GM18909 (cell line): ENCODE data around the gene TBC1D23.
"Not testable (repeated sequence)": the region's sequence is repeated elsewhere in the genome, so short reads cannot be mapped to it uniquely, and the experiment has no call there.

Source experiments
- ATAC-seq: cut with Tn5 transposase; IDR thresholded peaks from one replicate; pipeline ENCODE4 v1.9.1; 2021; ENCODE audit warnings: mild to moderate bottlenecking; ENCODE audit not compliant: unreplicated experiment, poor library complexity

The TBC1D23 gene

DNA sequence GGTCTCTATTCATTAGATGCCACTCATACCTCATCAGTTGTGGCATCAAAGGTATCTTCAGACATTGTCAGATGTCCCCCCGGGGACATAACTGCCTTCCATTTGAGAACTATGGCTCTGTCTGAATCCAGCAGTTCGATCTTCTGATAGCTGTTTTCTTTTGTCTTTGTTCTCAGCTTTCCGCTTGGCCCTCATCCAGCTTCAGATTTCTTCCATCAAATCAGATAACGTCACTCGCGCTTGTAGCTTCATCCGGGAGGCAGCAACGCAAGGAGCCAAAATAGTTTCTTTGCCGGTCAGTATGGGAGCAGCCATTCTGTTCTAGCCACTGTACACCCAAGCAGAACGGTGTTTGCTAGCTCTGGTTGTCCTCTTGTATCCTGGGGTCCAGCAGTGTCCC is 78.1 kb downstream of the TBC1D23 start:
- no peak for ATAC-seq

DNA sequence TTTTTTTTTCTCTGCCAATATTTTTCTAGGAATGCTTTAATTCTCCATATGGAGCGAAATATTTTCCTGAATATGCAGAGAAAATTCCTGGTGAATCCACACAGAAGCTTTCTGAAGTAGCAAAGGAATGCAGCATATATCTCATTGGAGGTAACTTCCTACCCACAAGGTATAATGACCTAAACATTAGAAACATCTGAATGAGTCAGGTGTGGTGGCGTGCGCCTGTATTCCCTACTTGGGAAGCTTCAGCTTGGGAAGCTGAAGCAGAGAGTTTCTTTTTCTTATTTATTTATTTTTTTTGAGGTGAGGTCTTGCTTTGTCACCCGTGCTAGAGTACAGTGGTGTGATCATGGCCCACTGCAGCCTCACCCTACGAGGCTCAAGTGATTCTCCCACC is 79.0 kb downstream of the TBC1D23 start:
- no peak for ATAC-seq

DNA sequence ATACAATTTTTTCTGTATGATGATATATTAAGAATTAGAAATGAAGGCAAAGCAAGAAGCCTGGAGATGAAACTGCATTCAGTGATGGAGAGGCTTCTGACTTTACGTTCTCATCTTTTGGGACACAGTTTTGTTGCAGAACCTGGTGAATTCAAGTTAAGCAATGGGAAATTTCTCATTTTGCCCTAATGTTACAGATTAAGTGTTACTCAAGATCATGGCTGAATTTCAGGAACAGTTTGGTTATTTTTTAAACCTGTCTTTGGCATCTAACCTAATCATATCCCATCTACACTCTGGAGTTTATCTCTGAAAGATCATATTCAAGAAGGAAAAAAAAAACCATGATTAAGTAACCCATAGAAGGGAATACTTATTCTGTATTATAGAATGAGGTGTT is 79.7 kb downstream of the TBC1D23 start:
- no peak for ATAC-seq

DNA sequence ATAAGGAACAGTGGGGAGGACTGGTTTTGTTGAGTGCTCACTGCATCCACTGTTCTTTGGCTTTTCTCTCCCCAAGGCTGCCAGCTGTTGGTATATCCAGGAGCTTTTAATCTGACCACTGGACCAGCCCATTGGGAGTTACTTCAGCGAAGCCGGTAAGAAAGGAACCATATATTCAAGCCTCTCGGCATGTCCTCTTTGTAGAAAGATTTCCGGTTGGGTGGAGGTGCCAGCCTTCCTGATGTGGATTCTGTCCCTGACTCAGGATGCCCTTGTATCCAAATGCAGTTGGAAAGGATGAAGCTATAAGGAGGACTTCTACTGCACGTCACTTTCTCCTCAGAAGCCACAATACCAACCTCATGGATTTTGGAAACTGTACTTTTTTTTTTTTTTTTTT is 87.9 kb downstream of the TBC1D23 start:
- no peak for ATAC-seq

DNA sequence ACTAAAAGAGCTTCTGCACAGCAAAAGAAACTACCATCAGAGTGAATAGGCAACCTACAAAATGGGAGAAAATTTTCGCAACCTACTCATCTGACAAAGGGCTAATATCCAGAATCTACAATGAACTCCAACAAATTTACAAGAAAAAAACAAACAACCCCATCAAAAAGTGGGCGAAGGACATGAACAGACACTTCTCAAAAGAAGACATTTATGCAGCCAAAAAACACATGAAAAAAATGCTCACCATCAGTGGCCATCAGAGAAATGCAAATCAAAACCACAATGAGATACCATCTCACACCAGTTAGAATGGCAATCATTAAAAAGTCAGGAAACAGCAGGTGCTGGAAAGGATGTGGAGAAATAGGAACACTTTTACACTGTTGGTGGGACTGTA is 91.0 kb downstream of the TBC1D23 start:
- not testable (repeated sequence) for ATAC-seq

DNA sequence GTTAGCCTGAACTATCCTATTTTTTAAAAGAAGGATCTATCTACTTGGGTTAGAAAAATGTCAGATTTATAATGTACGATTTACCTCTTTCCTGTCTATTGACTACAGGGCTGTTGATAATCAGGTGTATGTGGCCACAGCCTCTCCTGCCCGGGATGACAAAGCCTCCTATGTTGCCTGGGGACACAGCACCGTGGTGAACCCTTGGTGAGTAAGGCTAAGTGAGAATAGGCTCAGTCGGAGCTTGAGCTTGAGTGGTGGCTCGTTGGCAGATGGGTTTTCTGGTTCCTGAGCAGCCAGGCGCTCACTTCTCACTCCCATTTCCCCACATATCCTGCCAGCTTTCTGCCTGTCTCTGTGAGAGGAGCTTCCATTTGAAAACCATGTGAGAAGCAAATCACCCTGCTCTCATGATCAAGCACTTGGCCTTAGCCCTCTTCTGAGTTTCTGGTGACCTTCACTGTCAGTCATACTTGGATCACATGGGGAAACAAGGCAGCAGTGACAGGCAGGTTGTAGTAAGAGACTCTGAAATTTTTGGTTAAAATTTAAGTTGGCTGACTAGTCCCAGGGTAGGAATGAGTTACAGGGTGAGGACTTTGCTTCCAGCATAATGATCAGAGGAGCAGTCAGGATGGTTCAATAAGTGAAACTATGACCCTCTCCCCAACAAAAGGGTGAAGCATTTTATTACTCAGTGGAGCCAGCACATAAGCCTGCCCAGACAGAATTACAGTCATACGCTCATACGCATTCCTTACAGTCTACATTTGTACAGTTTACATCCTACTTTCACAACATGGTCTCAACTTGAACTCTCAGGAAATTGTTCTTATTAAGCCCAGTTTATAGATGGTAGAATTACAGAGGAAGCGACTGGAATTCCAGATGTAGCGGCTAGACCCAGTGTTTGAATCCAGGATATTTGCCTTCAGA is 91.8 kb downstream of the TBC1D23 start:
- ATAC-seq: no peak

DNA sequence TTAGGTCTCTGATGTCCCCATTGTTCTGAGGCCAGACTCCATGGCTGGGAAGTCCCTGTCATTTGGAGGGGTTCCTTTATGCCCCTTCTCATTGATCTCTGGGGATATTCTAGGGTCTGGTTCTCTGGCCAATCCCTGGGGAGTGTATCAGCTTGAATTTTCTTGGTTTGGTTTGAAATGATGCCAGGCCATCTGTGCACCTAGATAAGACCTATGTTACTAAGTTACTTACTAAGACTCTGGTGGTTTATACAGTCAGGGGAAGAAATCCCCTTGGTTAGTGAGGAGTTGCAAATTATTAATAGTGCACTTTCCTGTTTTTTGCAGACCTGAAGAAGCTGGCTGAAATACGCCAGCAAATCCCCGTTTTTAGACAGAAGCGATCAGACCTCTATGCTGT is 94.1 kb downstream of the TBC1D23 start:
- ATAC-seq: peak; percentile 76

DNA sequence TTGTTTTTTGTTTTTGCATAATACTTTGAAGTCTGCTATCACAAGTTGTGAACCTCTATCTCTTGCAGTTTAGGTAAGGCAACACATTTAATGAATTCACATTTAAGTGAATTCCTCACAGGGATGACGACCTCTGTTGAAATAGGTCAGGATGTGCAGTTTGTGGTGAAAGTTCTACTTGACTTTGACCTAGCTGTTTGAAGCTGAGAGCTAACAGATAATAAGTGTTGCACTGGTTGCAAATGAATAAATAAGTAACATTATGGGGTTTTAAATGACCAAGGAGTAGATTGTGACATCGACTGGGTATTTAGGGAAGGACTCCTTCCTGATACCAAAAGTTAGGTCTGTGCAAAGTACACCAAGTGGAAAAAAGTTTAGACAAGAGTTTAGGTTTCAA is 97.6 kb downstream of the TBC1D23 start:
- no peak for ATAC-seq

DNA sequence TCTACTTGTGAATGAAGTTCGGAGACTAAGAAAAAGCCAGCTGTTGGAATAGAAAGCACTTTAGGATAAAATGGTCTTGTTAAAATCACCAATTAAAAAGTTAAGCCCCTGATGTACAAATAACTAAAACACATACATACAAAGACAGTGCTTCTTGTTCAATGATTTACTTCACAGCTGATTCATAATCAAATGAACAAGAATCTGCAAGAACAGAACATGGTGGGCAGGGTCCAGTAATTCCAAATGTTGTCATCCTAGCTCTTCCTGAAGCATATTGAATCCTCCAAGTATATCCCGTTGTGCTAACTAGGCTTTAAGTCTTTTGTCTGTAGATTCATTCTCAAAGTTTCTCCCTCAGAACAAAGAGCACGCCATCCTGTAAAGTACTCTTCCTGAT is 98.2 kb downstream of the TBC1D23 start:
- ATAC-seq: no peak

DNA sequence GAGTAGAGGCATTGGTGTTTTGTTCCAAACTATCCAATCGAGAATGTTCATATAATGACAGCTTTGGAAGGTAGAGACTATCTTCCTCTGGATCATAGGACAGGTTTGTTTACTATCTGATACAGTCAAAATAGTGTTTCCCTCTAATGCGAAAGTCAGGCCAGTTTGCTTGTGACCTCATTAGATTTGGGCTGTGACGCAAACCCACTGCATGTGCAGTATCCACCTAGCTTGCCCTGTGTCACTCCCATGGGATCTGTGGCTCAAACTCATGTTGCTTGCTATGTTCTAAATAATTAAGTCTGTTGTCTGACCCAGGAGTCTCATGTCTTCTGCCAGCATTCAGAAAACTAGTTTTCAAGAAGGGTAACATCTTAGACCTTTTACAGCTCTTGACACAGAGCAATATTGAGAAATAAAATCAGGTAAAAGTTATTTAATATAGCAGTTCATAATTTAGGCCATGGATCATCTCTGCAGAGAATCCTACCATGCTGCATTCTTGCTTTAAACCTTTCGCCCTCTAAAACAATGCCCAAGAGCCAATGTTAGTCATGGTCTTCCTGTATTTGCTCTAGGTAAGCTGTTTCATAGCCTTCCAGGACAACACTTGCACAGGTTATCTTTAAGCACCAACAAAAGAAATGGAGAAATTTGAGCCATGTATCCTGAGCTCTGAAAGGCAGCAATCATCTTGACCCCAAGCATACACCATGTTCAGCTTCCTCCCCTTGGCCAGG is 100.1 kb downstream of the TBC1D23 start:
- no peak for ATAC-seq

DNA sequence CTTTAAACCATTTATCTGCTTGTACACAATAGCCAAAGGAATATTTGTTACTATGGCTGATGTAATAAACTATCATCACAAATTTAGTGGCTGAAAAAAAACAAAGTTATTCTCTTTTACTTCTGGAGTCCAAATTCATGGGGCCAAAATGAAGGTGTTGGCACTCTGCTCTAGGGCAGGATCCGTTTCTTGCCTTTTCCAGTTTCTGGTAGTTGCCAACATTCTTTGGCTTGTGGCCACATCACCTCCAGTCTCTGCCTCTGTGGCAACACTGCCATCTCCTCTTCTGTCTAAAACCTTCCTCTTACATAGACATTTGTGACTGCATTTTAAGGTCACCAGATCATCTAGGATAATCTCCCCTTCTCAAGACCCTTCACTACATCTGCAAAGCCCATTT is 101.1 kb downstream of the TBC1D23 start:
- no peak for ATAC-seq

DNA sequence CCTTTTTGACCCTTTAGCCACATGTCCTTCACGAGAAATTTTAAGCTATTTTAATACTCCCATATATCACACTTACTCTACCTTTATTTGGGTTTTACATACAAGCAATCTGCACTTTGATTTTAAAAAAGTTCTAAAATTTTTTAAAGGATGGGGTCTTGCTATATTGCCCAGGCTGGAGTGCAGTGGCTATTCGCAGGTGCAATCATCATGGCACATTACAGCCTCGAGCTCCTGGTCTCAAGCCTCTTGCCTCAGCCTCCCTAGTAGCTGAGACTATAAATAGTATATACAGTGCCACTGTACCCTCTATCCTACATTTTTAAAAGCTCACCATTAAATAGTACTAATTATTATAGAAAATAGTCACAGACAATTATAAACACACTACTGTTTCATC is 103.6 kb downstream of the TBC1D23 start:
- no peak for ATAC-seq

DNA sequence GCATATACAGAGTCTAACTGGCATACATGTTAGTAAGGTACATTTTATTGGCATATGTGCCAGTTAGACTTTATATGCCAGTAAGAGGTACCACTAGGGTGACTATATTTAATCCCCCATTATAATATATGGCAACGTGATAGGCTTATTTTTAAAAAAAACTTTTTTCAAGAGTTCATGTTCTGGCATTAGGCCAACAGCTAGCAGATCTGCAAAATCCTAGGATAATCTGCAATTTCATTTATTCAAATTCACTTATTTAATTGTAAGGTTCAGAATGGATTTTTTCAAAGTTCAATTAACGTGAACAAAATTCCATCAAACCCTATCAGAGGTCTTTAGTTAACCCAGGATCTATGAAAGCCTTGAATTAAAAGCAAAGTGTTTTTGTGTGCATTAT is 105.6 kb downstream of the TBC1D23 start:
- no peak for ATAC-seq

DNA sequence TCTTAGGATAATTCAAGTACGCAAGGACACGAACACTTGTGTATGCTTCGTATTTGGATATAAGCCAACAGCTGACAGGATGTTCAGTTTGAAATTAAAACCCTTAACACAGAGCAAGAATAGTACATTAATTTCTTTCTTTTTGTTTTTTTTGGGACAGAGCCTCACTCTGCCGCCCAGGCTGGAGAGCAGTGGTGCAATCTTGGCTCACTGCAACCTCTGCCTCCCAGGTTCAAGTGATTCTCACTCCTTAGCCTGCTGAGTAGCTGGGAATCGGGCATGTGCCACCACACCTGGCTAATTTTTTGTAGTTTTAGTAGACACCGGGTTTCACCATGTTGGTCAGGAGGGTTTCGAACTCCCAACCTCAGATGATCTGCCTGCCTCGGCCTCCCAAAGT is 107.6 kb downstream of the TBC1D23 start:
- ATAC-seq: no peak

DNA sequence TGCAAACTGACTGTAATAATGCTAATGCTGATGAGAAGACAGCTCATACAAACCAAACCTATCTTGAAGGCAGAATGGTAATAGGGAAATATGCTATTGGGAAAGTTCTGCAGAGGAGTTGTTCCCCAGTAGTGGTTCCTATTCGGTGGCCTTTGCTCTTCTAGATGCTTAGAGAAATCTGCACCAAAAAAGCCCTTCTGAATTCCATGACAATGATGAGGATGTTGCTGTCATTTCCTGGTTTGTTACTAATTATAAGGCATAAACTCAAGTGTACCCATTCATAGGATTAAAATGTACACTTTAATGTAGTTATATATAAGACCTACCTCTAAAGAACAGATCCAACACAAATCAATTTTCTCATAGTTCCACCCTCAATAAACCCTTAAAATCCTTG is 110.0 kb downstream of the TBC1D23 start:
- no peak for ATAC-seq

DNA sequence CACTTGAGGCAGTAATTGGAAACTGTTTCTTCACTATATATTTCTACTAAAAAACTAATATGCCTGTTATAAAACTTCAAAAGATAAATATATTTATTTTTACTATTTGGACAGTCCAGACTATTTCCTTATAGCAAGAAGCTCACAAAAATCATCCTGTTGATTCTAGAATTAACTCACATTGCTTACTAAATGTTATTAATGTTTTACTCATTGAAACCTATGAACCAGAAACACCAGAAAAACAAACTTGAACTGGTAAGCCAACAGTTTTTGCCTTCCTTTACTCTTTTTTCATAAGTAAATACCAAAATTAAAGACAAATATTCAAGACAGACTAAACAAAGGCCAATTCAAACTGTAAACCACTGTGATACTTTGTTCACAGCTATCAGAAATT is 113.7 kb downstream of the TBC1D23 start:
- no peak for ATAC-seq
